Epidermal melanocyte (primary cell): ENCODE results near the gene TGFBR1.
A peak's percentile ranks its signal among the peaks of the same experiment; 100 is the strongest.

ENCODE experiments used
- DNase-seq: peaks from one replicate; pipeline ENCODE4 v3.0.0; 2011; ENCODE audit warnings: low spot score; ENCODE audit not compliant: insufficient read length

Gene TGFBR1

DNA sequence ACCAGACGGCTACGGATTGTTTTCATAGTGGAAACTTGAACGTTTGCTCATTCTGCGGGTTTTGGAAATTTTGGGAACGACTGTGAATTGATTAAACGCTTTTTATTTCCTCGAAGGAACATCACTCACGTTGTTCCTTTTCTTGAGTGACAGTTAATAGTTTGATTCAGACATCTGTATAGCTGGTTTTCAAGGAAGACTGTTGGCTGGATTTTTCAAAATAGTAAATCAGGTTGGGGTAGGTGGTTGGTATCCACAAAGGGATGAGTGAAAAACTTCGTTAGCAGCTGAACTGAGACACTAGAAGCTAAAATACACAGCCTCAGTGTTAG, 1.1 kb downstream of the TGFBR1 start:
- no peak for DNase-seq

DNA sequence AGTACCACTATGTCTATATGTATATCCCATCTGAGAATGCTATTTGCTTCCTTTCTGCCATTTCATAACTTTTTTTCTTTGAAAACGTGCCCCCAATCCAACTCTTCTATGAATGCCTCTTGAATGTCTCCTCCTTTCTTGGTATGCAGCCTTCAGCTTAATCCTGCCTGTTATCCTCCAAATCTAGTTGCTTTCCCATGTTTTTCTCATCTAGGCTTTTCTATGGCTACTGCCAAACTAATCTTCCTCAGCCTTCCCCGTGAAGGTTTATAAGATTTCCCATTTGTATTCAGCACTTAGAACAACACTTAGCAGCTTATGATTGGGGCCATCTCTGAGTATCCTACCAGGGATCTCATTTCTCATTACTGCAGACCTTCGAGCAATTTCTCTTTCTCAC, 2.5 kb downstream of the TGFBR1 start:
- no peak for DNase-seq

DNA sequence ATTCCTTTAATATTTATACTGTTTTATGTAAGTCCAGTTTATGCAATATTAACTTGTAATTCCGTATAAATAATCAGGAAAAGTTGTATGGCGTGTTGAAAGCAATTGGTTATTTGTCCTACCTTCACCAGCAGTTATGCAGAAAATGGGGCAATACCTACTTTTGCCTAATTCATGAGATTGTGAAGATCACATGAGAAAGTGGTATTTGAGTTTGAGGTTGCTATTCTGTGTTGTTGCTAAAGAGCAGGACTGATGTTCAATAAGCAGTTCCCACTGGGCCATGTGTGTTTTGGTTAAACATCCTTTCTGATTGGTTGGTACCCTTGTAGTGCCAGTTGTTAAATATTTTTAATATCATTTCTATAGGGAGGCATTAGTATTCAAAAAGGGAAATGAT, 3.2 kb downstream of the TGFBR1 start:
- DNase-seq, result no peak

DNA sequence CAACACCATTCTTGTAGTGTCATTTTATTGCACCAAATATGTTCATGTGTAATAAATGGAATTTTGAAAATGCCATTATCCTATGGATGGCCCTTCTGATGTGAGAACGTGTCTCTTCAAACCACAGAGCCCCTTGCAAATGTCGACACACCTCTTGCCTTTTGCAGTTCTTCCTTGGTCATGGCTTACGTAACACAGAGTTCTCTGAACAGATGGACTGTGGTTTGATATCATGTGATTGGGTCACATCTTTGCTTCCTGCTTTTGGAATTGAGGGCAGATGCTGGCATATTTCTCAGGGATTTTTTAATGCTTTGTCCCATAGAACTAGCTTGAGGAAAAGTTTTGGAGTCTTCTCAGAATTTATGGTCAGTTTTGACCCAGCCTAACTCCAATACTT, 4.6 kb downstream of the TGFBR1 start:
- DNase-seq, result peak; percentile 54

DNA sequence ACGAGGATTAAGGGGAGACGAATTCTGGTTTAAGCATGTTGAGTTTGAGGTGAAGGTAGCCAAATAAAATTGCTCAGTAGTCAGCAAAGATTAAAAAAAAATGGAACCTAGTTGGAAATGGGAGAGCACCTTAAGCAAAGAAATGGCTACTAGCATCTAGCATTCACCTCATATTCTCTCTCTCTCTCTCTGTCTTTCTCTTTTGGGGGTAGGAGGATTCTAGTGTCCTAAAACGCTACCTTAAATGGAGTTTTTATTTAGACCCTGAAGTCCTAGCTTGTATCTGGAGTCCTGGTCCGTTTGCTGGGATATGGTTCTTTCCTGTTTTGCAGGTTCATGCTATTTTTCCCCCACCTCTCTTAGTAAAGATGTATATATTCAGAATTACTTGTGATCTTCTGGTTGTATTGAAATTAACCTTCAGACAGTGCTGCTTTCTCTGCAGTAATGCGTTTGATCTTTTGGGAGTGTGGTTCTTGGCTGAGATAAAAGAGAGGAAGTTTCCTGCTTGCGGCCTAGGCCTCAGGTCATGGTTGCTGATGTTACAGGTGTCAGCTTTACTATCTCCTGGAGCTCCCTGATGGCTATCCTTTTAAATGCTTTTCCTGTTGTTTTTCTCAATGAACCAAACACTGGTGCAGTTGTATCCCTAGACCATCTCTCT, 8.0 kb downstream of the TGFBR1 start:
- no peak for DNase-seq

DNA sequence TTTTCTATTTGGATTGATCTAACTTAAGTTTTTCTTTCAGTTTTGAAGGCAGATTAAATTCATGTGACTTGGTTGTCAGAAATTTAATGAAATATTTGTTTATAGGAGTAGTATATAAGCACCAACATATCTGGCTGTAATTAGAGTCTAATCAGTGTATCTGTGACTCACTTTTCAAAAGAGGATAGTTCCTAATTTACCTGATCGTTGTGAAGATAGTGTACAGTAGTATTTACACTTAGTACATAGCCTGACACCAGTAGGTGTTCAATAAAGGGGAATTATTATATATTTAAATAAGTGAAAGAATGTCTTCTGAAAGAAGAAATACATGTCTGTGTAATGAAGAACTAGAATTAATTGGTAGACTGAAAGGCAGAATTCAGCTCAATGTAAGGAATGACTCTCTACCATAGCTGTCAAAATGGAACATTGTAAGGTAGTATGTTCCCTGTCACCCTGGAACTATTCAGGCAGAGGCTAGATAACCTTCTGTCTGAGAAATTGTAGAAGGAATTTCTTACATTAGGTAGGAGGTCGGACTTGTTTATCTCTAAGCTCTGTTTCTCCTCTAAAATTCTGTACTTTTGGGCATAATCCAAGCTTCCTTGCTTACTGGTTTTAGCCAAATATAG, 8.6 kb downstream of the TGFBR1 start:
- no peak for DNase-seq

DNA sequence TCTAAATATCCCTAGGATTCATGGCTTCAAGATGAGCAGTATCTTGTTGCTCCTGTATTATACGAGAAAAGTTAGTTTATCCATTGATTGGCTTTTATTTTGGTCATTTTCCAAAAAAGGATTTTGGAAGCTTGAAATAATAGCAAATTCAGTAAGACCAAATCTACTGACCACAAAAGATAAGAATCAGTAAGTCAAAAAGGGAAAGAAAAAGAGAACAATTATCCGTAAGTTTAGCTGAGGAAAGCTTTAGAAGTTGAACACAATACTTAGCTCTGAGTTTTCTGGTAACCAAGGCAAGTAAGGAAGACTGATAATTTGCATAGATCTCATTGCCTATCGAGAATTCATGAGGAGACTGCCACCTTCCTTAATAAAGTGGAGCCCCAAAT, 9.1 kb downstream of the TGFBR1 start:
- no peak for DNase-seq

DNA sequence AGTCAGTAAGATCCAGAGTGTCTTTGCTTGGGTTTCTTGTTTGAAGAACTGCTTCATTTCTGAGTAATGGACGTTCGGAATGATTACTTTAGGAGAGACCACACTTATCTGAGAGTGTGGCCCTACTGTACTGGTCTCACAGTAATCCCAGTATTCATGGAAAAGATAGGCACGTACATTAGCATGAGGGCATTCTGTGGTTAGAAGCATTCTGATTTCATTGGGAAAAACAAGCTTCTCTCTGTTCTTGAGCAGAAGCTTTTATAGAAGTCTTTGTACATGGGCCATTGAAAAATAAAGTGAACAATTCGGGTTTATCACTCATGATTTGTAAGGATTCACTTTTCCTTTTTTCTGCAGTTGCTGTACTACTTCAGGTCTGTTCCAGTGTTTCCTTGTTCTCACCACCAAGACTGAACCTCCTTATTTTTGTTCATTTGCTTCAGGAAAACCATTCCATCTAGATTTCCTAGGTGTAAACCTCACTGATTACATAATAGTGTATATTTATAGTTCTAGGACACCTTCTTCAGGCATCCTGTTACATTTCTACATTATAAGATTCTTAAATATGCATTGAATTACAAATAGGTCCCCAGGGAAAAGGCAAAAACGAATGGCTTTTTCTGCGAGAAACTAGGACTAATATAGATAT, 10.1 kb downstream of the TGFBR1 start:
- DNase-seq, result peak; percentile 36

DNA sequence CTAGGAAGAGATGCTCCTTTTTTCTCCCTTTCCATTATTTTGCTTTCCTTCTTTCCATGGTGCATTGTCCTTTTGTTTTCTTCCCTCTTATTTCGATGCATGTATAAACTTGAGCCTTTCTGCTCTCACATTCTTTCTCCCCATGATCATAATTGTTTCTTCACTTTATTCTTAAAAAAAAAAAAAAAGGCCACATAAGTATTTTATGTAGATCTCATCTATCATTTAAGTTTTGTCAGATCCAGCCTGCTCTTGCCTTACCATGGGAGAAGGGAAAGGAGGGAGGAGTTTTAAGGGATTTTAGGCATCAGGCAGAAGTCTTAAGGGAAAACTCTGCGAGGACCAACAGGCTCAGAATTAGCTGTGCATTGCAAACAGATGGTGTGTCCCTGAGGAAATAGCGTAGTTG, 11.1 kb downstream of the TGFBR1 start:
- DNase-seq, result no peak

DNA sequence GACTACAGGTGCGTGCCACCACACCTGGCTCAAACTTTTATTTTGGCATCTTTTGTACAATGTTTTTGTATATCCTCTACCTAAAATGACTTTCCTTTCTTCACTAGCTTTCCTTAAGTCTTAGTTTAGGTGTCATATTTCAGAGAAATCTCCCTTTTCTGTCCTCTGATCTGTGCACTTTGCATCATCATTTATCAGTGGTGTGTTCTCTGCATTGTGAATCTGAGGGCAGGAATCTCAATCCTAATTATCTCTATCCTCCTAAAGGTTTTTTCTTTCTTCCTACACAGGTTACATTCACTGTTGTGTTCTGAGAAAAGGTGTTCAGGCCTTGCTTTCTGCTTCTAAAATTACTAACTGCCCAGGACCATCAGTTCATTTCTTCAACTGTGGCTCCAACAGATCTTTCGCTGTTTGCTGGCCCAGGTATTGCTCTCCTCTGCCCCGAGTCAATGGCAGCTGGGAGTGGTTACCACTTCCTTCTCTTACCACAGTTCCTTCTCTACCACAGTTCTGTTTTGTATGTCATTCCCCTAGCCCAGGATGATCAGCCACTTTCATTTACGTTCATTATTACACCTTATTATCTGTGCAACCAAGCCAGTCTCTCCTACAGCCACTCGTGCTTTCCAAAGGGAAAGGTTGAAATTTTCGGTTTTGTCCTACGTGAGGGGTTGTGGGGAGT, 14.0 kb downstream of the TGFBR1 start:
- DNase-seq, result no peak

DNA sequence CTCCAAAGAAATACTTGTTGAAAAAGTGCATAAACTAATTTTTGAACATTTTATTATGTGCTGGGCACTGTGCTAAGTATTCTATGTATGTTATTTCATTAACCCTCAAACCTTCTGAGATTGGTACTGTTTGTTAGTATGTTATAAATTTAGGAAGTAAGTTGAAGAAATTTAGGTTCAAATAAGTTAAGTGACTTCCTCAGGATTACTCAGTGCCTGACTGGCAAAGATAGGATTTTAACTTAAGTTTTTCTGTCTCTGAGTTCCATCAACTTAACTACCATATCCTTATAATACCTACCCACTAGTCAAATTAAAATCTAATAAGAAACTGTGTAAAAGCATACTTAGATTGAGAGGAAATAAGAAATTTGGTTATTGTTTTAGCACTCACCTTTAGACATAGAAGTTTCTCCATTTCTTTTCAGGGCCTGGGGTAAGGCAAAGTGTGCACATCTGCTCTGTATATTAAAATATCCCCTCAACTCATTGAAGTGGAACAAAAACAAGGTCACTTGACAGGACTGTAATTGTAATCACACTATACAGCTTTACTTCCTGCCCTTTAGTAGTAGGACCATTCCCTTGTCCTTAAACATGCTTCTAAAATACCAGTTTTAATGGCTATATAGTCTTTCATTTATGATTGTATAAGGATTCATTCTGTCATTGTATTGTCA, 15.2 kb downstream of the TGFBR1 start:
- DNase-seq, result no peak

DNA sequence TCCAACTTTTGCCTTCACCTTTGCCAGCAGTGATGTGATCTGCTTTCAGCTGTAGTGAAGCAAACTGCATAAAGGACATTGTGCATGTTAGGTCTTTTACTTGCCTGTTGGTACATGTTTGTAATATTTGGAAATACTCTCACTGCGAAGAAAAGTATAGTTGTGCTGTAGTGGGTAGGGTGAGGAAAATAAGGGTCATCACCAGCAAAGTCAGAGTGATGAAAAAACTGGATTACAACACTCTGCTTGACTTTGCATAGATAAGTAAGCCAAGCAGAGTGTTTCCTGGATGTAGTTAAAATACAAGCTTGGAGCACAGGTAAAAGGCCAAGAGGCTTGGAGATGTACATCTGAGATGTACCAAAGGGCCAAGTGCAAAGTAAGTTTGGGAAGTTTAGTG, 16.7 kb downstream of the TGFBR1 start:
- no peak for DNase-seq

DNA sequence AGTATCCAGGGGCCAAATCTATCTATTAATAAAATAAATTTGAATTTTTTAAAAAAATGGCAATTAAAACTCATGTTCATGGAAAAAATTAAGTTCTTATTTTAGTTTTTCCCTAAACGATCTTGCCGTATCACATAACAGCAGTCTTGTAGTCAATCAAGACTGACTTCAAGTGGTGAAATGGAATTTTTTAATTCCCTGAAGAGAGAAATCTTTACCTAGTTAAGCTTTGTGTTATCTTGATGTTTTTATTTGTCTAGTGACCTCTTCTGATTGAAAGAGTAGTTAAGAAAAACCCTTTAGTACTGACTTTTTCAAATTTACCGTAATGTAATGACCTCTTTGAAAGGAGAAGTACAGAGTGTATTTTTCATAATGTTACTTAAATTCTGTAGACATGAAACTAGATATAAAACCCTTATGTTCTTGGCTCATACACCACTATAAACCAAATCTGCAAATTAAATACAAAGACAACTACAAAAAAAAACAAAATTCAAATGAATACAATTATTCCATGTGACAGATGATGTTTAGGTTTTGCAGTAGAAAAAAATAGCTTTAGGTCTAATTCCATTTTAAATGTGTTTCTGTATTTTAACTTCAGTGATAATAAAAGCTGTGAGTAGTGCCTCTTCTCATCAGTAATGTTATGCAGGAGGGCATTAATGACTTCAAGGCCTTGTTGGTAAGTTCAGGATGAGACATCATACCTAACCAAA, 19.8 kb downstream of the TGFBR1 start:
- no peak for DNase-seq

DNA sequence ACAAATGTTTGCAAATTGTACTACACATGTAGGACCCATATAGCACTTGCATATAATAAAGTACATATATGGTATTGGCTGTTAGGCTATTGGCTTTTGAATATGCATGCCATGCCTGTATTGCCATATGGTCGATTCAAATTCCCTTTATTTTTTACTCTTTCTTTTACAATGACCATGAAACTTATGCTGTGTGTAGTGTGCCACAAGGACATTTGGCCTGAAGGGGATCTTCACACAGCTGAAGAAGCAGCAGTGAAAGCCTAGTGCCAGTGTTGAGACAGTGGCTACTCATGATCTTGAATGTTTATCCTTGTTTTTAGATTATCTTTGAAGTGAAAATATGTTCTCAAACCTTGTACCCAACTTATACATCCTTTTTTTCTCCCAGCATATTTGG, 20.5 kb downstream of the TGFBR1 start:
- no peak for DNase-seq

DNA sequence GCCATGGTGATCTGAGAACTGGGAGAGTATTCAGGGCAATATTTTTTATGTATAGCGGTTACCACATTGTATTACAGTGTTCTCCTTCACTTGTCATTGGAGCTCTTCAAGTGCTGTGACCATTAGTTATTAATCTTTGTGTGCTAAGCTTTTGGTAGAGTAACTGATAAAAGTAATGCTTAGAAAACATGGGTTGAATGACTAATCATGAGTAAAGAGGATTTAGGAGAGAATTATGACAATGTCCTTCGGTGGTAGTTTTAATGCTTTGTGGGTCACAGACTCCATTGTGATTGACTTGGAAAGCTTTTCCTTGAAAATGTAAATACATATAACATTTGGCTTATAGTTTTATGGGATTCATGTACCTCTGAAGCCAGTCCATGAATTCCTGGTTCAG, 21.4 kb downstream of the TGFBR1 start:
- no peak for DNase-seq

DNA sequence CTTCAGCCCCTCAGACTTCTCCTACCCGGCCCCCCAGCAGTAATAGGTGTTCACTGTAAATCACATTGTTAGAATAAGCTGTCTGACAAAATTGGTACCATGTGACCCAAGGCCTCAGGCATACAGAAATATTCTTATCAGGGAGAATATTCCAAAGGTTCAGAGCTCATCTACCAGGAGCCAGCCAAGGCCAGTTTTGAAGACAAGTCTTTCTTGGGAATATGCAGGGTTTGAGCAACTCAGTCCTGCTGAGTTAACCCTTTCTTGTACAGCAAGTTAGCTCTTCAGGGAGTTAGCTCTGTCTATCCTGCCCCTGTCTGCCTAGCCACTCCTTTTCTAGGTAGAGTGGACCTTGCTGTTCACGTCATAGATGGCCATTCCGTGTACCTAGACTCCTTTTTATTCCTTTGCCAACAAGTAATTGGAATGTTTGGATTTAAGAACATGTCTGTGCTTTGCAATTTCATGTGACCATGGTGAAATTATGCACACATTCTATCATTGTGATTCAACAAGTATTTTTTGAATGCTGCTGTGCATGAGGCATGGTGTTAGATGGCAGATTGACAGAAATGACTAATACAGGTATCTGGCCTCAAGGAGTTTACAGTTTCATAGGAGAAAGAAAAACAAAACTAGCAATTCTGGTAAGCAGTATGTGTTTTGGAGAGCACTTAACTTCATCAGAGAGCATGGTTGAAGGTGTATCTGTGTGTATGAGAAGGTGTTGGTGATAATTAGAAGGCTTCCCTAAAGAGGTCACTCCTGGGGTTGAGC, 22.6 kb downstream of the TGFBR1 start:
- DNase-seq, result no peak

DNA sequence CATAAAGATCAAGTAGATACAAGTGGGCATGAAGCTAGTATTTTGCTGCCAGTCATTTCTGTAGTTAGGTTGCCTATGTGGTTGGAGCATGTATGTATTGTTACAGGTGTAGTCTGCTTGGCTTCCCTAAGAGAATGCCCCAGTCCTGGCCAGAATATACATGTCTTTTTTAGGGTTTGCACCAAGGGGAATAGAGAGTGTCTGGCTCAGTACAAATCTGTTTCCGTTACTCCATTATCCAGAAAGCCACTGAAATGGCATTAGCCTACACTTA, 23.2 kb downstream of the TGFBR1 start:
- no peak for DNase-seq

DNA sequence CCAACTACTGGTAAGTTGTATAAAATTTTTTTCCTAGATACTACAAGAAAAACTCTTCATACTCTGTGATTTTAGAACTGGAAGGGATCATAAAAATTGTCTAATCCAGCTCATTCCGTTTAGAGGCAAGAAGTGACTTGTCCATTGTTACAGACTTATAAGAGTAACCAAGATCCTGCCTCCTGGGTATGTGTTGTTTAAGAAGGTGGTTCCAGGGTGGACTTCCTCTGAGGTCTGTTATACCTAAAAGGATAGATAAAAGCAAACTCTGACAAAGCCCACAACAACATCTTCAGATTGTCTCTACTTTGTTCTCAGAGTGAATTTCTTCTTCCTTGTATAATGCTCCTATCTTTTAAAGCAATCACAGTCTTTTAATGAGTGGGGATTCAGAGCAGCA, 24.2 kb downstream of the TGFBR1 start:
- no peak for DNase-seq

DNA sequence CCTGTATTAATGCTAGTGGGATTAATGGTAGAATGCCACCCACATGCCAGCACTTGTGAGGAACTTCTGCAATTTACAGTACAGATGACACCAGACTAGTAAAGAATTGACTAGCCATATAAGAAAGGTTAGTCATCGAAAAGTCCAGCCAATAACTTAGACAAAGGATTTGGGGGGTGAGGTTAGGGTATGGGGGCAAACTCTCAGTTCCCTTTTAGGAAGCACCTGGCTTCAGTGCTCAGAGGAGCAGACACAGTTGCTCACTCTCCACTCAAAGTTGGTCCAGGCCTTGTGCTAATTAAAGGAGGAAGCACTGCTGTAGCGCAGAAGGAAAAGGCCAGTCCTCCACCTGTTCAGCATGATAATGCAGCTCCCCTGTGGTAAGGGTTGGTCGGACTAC, 25.2 kb downstream of the TGFBR1 start:
- DNase-seq, result no peak

DNA sequence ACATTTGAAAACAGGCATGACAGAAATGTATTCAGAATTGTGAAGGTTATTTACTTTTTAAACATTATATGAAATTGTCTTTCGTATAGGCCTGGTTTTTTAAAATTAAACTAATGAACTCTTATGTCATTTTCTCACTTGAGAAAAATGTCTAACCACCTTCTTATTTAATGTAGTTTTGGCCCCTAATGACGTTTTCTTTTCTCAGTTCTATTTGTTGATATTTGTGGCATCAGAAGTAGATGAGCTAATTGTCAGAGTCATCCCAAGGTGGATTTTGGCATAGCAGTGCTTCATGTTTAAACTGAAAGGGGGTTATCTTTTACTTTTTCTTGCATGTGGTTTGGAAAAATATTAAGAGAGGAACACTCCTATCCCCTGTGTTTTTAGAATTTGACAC, 28.2 kb downstream of the TGFBR1 start:
- DNase-seq, result no peak

DNA sequence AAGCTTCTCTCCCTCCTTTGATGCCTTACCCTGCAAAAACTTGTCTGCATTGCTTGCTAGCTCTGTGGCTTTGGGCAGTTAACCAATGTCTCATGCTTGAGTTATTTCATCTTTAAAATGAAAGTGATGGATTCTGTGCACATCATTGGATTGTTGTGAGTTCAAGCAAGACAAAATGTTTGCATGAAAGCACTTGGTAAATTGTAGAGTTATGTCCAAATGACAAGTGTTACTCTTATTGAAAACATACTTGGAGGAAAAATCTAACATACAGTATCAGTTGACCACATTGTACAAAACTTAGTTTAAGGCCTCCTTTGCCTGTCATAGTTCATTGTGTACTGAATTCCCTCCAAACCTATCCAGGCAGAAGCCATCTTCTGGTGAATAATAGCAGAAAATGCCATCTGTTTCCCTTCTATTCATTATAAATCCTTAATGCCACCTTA, 30.0 kb downstream of the TGFBR1 start:
- DNase-seq, result no peak
